ENCODE measurements around the gene DCUN1D4.

Gene DCUN1D4

GRCh38 chr4:51958199-51958968, 115.4 kb downstream of the DCUN1D4 start:
- no peak for FAIRE-seq
- DNase-seq (ENCODE audit: insufficient read length, low spot score), result no peak

- DNase-seq (ENCODE audit: insufficient read length, low spot score) (no peak), FAIRE-seq (no peak)
Measured at GRCh38 chr4:51960486-51960885, 117.5 kb downstream of the DCUN1D4 start.

GRCh38 chr4:51963841-51964517, 121.0 kb downstream of the DCUN1D4 start:
- FAIRE-seq (no peak), DNase-seq (ENCODE audit: insufficient read length, low spot score) (no peak)

GRCh38 chr4:51965862-51966261, 122.9 kb downstream of the DCUN1D4 start:
- no peak for DNase-seq (ENCODE audit: insufficient read length, low spot score)
- FAIRE-seq, result no peak
